Measurements from ENCODE around the gene ANKRD42. TPM values are rescaled to one million over a fixed set of nuclear protein-coding genes. Genes with fewer than 3 reads are reported as not detected.

Gene ANKRD42
- polyA plus RNA-seq (2012; ENCODE audit: insufficient read depth, insufficient read length, low read depth) = 2.2 TPM

DNA sequence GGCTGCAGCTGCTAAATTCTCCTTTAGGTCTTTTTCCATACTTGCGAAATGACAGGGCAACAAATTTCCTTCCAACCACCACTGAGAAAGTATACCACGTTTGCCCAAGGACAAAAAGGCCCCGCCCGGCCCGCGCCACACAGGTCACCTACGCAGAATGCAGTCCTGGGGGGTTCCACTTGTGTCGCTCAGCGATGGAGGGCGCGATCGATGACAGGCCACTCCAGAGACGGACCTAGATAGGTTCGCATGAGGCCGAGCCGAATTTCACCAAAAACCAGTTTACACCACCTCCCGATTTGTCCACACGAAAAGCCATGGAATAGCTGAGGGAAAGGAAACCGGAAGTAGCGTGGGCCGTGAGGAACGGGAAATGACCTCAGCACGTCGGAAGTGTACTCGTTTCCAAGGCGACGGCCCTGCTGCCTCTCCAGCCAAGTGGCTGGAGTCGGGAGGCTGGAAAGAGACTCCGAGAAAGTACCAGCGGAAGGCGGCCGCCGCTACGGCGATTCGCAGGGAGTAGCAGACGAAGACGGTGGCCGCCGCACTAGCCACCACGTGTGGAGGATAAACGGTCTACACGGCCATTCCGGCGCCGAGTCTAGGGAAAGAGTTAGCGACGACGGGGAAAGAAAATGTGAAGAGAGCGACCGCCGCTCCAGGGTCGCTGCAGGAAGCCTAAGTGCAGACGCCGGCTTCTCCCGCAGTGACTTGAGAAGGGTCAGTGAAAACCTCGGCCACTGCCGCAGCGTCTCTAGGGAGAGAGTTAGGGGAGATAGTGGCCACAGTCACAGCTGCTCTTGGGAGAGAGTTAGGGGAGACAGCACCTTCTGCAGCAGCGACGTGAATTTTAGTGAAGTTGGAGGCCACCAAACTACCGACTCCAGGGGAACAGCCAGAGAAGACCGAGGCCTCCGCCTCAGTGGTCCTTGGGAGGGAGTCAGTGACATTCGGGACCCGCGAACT, at the start of gene ANKRD42:
TSS of gene ANKRD42 (plus strand) at position 398 of the 966 bp plus-strand sequence. CDS start 959 bp downstream, outside the sequence.
- H3K4me1 ChIP-seq = no peaks in the 10 kb centered on the region; the same call in 1 of the 2 replicates

DNA sequence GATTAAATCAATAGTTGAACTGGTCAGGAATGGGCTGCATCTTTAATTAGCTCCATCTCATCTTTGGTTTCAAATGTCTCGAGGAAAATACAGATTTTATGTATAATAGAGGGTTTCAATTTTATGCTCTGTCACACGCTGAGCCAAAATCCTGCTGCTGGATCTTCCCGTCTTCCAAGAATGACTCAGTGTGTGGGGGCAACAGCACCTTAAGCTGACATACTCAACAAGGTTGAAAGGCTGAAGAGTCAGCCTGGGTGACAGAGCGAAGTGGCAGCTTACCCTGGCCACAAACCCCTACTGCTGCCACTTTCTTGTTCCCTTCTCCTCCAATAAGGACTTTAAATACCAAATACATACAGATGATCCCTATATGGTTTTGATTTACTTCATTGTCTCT, 45.6 kb upstream of the ANKRD42 start:
- Histone ChIP-seq H3K27me3 (no peaks in the 10 kb centered on the region), H3K9me3 (no peaks in the 10 kb centered on the region), H3K36me3 (no peaks in the 10 kb centered on the region), H3K4me1 (no peaks in the 10 kb centered on the region), H3K4me3 (ENCODE audit: low read depth, low read length) (no peak overlapping the region)
- DNase-seq = no peak
- TF ChIP-seq, protein P1, sequence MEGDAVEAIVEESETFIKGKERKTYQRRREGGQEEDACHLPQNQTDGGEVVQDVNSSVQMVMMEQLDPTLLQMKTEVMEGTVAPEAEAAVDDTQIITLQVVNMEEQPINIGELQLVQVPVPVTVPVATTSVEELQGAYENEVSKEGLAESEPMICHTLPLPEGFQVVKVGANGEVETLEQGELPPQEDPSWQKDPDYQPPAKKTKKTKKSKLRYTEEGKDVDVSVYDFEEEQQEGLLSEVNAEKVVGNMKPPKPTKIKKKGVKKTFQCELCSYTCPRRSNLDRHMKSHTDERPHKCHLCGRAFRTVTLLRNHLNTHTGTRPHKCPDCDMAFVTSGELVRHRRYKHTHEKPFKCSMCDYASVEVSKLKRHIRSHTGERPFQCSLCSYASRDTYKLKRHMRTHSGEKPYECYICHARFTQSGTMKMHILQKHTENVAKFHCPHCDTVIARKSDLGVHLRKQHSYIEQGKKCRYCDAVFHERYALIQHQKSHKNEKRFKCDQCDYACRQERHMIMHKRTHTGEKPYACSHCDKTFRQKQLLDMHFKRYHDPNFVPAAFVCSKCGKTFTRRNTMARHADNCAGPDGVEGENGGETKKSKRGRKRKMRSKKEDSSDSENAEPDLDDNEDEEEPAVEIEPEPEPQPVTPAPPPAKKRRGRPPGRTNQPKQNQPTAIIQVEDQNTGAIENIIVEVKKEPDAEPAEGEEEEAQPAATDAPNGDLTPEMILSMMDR (IDR thresholded peaks at IDR 0.05; ENCODE audit: low read depth, low read length) = no peak

More for the DNA sequence above, at the start of gene ANKRD42:
- Histone ChIP-seq H3K27me3 (no peaks in the 10 kb centered on the region), H3K36me3 (peaks cover 18% of the 10 kb centered on the region), H3K9me3 (no peaks in the 10 kb centered on the region), H3K4me3 (ENCODE audit: low read depth, low read length) (peak within 1 kb of the TSS; percentile 97)
- TF ChIP-seq, protein P1 (IDR thresholded peaks at IDR 0.05; ENCODE audit: low read depth, low read length) = no peak
- DNase-seq = peak; percentile 95

DNA sequence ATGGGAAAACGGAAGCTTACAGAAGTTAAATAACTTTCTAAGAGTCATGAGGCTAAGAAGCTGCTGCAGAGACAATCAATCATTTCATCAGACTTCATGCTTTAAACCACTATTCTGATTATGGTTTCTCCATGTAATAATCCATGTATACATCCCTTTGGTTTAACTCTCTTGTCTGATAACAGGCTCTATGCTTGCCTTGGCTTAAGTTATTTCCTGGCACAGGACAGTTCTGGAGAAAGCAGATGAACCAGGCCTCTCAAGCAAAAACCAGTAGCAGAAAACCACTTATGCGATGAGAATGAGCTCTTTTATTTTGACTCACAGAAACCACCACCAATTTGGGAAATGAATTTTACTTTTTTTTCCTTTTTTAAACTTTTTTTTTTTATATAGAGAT, 43.1 kb upstream of the ANKRD42 start:
- Histone ChIP-seq H3K27me3 (no peaks in the 10 kb centered on the region), H3K9me3 (no peaks in the 10 kb centered on the region), H3K36me3 (no peaks in the 10 kb centered on the region), H3K4me3 (ENCODE audit: low read depth, low read length) (no peak overlapping the region), H3K4me1 (no peaks in the 10 kb centered on the region)
- TF ChIP-seq, protein P1 (IDR thresholded peaks at IDR 0.05; ENCODE audit: low read depth, low read length) = no peak
- DNase-seq = no peak

GRCh38 chr11:83151274-83151977, 42.1 kb upstream of the ANKRD42 start:
- no peaks in the 10 kb centered on the region for H3K27me3 ChIP-seq
- no peaks in the 10 kb centered on the region for H3K4me1 ChIP-seq
- DNase-seq = no peak
- TF ChIP-seq, protein P1 (IDR thresholded peaks at IDR 0.05; ENCODE audit: low read depth, low read length) = no peak
- no peak overlapping the region for H3K4me3 ChIP-seq (ENCODE audit: low read depth, low read length)
- no peaks in the 10 kb centered on the region for H3K9me3 ChIP-seq
- no peaks in the 10 kb centered on the region for H3K36me3 ChIP-seq

- Histone ChIP-seq H3K36me3 (no peaks in the 10 kb centered on the region), H3K9me3 (no peaks in the 10 kb centered on the region), H3K4me1 (no peaks in the 10 kb centered on the region), H3K4me3 (ENCODE audit: low read depth, low read length) (no peak overlapping the region), H3K27me3 (no peaks in the 10 kb centered on the region)
- DNase-seq = no peak
- TF ChIP-seq, protein P1 (IDR thresholded peaks at IDR 0.05; ENCODE audit: low read depth, low read length) = no peak
Measured at GRCh38 chr11:83152264-83152663, 41.2 kb upstream of the ANKRD42 start.
